GM19240 (cell line): ENCODE measurements around the gene ADAP1.

ENCODE experiments used
- DNase-seq: peaks from one replicate; pipeline ENCODE4 v3.0.0; 2011; ENCODE audit warnings: low spot score; ENCODE audit not compliant: insufficient read length

ADAP1 gene

DNA sequence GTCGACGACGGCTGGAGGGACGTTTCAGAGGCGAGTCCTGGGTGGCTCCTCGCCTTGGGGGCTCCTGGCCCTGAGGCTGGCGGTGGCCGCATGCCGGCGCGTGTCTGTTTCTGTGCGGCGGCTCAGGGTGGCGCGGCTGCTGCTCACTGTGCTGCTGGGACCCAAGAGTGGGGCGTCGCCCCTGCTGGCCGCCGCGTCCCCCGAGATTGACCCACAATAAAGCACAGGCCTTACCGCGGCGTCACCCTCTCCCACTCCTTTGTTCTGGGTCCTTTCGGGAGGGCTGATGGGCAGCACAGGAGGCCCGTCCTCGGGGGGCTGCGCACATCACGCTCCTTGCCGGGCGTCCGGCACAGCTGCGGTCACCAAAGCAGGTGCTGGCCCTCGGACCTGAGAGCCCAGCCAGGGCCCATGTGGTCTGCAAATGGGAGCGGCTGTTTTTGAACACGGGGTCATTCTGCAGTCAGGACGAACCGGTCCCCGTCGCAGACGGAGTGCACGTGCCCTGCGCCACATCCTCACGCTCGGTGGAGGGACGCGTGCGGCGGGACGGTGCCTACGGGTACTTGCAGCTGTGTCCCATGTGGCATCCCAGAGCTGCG is 58.9 kb downstream of the ADAP1 start:
- no peak for DNase-seq

DNA sequence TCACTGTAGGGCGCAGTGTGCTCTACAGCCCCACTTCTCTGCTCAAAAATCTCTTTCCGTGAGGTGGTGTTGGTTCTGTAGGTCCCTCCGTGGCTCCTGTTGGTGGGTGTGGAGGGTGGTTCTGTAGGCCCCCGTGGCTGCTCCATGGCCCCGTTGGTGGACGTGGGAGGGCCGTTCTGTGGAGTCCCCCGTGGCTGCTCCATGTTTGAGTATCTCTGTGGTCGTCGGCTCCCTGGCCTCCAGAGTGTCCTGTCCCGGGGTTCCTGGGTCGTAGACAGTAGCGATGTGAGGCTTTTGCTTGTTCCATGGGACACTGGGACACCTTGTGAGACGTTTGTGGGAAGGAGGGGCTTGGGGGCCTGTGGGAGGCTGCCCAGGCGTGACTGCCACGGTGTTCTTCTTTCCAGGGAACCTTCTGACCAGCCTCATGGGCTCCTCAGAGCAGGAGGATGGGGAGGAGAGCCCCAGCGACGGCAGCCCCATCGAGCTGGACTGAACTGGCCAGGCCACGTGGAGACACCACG is 59.5 kb downstream of the ADAP1 start:
- DNase-seq = no peak

GRCh38 chr7:894164-894867 is 60.2 kb downstream of the ADAP1 start:
- no peak for DNase-seq

GRCh38 chr7:893686-894085 is 60.8 kb downstream of the ADAP1 start:
- DNase-seq = no peak

GRCh38 chr7:892648-893593 is 61.6 kb downstream of the ADAP1 start:
- no peak for DNase-seq

GRCh38 chr7:891805-892204 is 62.7 kb downstream of the ADAP1 start:
- no peak for DNase-seq

GRCh38 chr7:891291-891690 is 63.2 kb downstream of the ADAP1 start:
- DNase-seq = no peak

DNA sequence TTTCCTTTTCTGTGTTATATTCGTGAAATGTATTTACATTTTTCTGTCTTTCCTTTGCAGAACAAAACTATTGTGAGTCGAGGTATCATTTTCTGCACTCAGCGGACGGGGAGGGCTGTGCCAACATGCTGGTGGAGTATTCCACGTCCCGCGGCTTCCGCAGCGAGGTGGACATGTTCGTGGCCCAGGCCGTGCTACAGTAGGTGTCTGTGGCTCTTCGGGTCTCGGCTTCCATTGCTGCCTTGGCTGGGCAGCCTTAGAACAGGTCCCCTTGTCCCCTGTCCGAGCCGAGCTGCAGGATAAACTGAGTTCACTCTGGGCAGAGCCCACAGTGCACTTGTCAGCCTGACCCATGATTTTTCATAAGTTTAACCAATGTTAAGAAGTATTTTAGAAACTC is 63.6 kb downstream of the ADAP1 start:
- no peak for DNase-seq

DNA sequence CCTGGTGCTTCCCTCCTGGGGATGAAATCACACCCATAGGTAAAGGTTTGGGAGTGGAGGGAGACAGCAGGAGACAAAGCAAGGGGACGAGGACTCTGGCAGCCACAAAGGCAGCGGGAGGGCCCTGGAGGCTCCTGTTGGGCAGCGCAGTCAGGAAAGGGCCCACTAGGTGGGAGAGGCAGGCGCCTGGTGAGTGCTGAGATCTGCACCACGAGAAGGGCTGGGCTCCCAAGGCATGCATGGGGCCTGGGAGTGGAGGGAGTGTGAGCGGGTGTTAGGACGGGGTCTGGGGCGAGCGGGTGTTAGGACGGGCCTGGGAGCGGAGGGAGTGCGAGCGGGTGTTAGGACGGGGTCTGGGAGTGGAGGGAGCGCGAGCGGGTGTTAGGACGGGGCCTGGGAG is 65.1 kb downstream of the ADAP1 start:
- no peak for DNase-seq

DNA sequence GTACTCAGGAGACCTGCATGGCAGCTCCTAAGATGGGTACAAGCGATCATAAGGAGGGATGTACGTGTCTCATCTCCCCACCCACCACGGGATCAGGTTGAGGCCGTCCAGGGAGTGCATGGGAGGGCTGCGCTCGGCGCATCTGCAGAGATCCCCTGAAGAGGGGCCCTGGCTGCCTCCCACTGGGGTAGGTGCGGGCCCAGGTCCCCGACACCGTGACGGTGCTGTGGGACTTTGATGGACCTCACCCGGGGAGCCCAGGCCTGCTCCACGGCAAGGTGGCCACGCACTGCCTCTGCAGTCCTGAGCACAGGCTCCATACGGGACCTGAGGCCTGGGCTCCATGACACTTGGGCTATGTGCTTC is 65.5 kb downstream of the ADAP1 start:
- DNase-seq = no peak

GRCh38 chr7:888081-889024 is 66.1 kb downstream of the ADAP1 start:
- DNase-seq = no peak

DNA sequence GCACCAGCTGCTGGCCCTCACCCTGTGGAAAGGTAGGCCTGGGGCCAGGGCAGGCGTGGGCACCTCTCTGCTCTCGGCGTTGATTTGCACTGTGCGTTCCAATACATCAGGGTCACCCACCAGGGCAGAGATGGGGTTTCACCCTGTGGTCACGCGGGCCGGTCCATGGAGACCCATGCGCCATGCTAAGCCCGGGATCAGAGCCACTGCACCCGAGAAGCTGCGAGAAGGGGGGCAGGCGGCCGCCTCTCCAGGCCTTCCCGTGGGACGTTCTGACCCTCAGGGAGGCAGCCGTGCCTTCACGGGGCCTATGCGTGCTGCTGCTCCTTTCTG is 67.0 kb downstream of the ADAP1 start:
- no peak for DNase-seq

- no peak for DNase-seq
Measured at GRCh38 chr7:886626-887487, 67.6 kb downstream of the ADAP1 start.

DNA sequence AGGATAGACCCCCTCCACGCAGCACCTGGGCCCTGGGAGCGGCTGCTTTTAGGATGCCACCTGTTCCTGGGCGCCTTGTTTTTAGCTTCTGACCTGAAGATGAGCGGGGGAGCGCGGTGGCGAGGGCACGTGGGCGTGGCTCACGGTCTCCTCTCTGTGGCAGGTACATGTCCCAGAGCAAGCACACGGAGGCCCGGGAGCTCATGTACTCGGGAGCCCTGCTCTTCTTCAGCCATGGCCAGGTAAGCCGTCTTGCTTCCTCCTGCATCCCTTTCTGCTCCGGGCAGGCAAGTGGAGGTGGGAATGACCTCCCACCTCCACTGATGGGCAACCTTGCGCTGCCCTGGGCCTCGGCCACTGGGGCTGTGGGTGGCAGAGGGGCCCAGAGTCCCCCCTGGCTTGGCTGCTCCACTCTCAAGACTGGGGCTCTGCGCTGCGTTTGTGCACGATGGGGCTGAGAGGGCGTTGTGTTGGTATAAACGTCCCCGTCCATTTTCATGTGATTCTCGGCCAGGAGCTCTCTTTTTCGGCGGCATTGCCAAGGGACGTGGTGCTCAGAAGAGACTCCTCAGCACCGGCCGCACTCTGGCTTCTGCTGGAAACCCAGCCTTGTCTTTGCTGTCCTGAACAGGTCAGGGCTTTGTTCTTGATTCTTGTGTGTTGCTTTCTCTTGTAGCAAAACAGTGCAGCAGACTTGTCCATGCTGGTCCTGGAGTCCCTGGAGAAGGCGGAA is 68.4 kb downstream of the ADAP1 start:
- no peak for DNase-seq

GRCh38 chr7:885261-885892 is 69.1 kb downstream of the ADAP1 start:
- no peak for DNase-seq

DNA sequence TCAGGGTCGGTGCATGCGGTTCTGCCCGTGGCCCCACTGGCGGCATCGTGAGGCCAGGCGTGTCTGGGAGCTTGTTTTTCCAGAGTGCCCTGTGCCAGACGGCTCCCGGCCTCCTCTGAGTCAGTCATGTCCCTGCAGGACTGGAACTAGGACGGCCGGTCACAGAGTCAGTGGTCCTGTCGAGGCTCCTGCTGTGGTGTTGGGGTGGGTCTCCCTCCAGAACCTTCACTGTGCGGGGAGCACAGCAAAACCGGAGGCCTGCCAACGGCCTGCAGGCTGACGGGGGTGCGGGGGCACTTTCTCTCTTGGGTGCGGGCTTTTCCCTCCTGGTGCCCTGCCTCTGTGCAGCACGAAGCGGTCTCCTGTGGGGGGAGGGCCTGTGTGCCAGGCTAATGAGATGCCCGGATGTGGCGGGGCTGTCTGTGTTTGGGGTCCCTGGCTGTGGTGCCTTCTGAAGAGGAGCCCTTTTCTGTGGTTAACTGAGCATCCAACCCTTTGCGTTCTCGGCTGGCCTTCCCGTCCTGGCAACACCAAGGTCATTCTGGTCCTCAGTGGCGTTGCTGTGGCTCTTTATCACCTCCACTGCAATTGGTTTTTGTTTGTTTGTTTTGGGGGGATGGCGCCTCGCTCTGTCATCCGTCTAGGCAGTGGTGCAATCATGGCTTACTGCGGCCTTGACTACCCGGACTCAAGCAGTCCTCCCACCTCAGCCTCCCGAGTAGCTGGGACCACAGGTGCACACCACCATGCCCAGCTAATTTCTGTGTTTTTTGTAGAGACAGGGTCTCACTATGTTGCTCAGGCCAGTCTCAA is 70.1 kb downstream of the ADAP1 start:
- DNase-seq = no peak

GRCh38 chr7:883055-884021 is 71.1 kb downstream of the ADAP1 start:
- no peak for DNase-seq
